ENCODE data around the gene MED16.
A peak's percentile ranks its signal among the peaks of the same experiment; 100 is the strongest.
"Not testable (repeated sequence)": the region's sequence is repeated elsewhere in the genome, so short reads cannot be mapped to it uniquely, and the experiment has no call there.

The MED16 gene

GRCh38 chr19:821825-822503 lies 71.0 kb downstream of the MED16 start, which contains the start of gene PLPPR3:
TSS of gene PLPPR3 (minus strand) at chr19:821955. CDS start at chr19:821559, 396 bp downstream.
- DNase-seq (ENCODE audit: low read depth, low spot score) = no peak
- peak within 1 kb of the TSS; percentile 87 for H3K4me3 ChIP-seq
- TF ChIP-seq FOXP2 (optimal IDR thresholded peaks at IDR 0.05; ENCODE audit: control extremely low read depth, extremely low read length, insufficient read depth) = no peak
- TF ChIP-seq EZH2 (IDR thresholded peaks at IDR 0.05) = no peak
- TF ChIP-seq POLR2AphosphoS5 (IDR thresholded peaks at IDR 0.05; ENCODE audit: borderline replicate concordance, low read depth, low read length) = no peak
- H3K9me3 ChIP-seq (ENCODE audit: low read depth, low read length) = no peaks in the 10 kb centered on the region
- H3K27ac ChIP-seq = no peak within 1 kb of the TSS
- no peaks in the 10 kb centered on the region for H3K36me3 ChIP-seq (ENCODE audit: insufficient read depth, low read length)
- peak within 1 kb of the TSS; percentile 84 for H3K9ac ChIP-seq (ENCODE audit: insufficient read length)

GRCh38 chr19:821231-821824 lies 71.7 kb downstream of the MED16 start:
- no peak overlapping the region for H3K27ac ChIP-seq
- H3K9ac ChIP-seq (ENCODE audit: insufficient read length) = peak overlapping the region; percentile 84
- H3K36me3 ChIP-seq (ENCODE audit: insufficient read depth, low read length) = no peaks in the 10 kb centered on the region
- no peak for DNase-seq (ENCODE audit: low read depth, low spot score)
- peak overlapping the region; percentile 87 for H3K4me3 ChIP-seq
- H3K9me3 ChIP-seq (ENCODE audit: low read depth, low read length) = no peaks in the 10 kb centered on the region
- TF ChIP-seq FOXP2 (optimal IDR thresholded peaks at IDR 0.05; ENCODE audit: control extremely low read depth, extremely low read length, insufficient read depth) = no peak
- no peak for TF ChIP-seq POLR2AphosphoS5 (IDR thresholded peaks at IDR 0.05; ENCODE audit: borderline replicate concordance, low read depth, low read length)
- TF ChIP-seq EZH2 (IDR thresholded peaks at IDR 0.05) = no peak

GRCh38 chr19:820212-820611 lies 72.8 kb downstream of the MED16 start:
- H3K9ac ChIP-seq (ENCODE audit: insufficient read length); DNase-seq (ENCODE audit: low read depth, low spot score); H3K4me3 ChIP-seq: not testable (repeated sequence)

More at GRCh38 chr19:820212-820611, 72.8 kb downstream of the MED16 start:
- H3K27ac ChIP-seq; H3K36me3 ChIP-seq (ENCODE audit: insufficient read depth, low read length); H3K9me3 ChIP-seq (ENCODE audit: low read depth, low read length): not testable (repeated sequence)
